Karpas-422 (cell line): ENCODE results near the gene AHDC1. TPM values are rescaled to one million over a fixed set of nuclear protein-coding genes. Genes with fewer than 3 reads are reported as not detected.
"Not testable (repeated sequence)": the region's sequence is repeated elsewhere in the genome, so short reads cannot be mapped to it uniquely, and the experiment has no call there.

Source experiments
- DNase-seq: peaks from one replicate; pipeline ENCODE4 v3.0.0-alpha.2; 2015
- H2AFZ ChIP-seq: fragments of 200-600 bp; sonication (generic); 2 replicates; pipeline ENCODE4 v1.6.1; 2014; ENCODE audit warnings: antibody characterized with exemption, low read length, mixed read lengths
- H3K27ac ChIP-seq: fragments of 200-600 bp; sonication (generic); 2 replicates; pipeline ENCODE4 v1.5.1; 2014; ENCODE audit warnings: mild to moderate bottlenecking, low read length, moderate library complexity
- H3K27me3 ChIP-seq: fragments of 200-600 bp; sonication (generic); 2 replicates; pipeline ENCODE4 v1.6.1; 2014; ENCODE audit warnings: low read length, mixed read lengths
- H3K36me3 ChIP-seq: fragments of 200-600 bp; sonication (generic); 2 replicates; pipeline ENCODE4 v1.6.1; 2014; ENCODE audit warnings: low read length, mixed read lengths; ENCODE audit not compliant: insufficient read depth
- H3K4me1 ChIP-seq: fragments of 200-600 bp; sonication (generic); 2 replicates; pipeline ENCODE4 v1.6.1; 2014; ENCODE audit warnings: mild to moderate bottlenecking, low read length, mixed read lengths
- H3K4me2 ChIP-seq: fragments of 200-600 bp; sonication (generic); 2 replicates; pipeline ENCODE4 v1.6.1; 2014; ENCODE audit warnings: low read length, low read depth, mild to moderate bottlenecking; ENCODE audit not compliant: poor library complexity, severe bottlenecking
- H3K4me3 ChIP-seq: fragments of 200-600 bp; sonication (generic); 2 replicates; pipeline ENCODE4 v1.5.1; 2014; ENCODE audit warnings: mild to moderate bottlenecking, antibody characterized with exemption, low read length, mixed read lengths
- H3K79me2 ChIP-seq: fragments of 200-600 bp; sonication (generic); 2 replicates; pipeline ENCODE4 v1.6.1; 2014; ENCODE audit warnings: mild to moderate bottlenecking, low read length, mixed read lengths
- H3K9ac ChIP-seq: fragments of 200-600 bp; sonication (generic); 2 replicates; pipeline ENCODE4 v1.6.0; 2014; ENCODE audit warnings: low read length
- H3K9me2 ChIP-seq: fragments of 200-600 bp; sonication (generic), shearing (Covaris generic); replicated peaks from 2 replicates; pipeline ENCODE4 v1.6.0; 2014; ENCODE audit warnings: mild to moderate bottlenecking, low read length, moderate library complexity; ENCODE audit not compliant: insufficient read depth
- H3K9me3 ChIP-seq: fragments of 300-700, 200-600 bp; sonication (generic); 2 replicates; pipeline ENCODE4 v1.6.1; 2014; ENCODE audit warnings: low read length, mixed read lengths
- H4K20me1 ChIP-seq: fragments of 200-600 bp; sonication (generic); 2 replicates; pipeline ENCODE4 v1.6.1; 2014; ENCODE audit warnings: mild to moderate bottlenecking, antibody characterized with exemption, low read length, low read depth; ENCODE audit not compliant: insufficient read depth
- total RNA-seq: library from RNA; depleted of rRNA; stranded (reverse); fragments of >200 nt; shearing (Covaris generic); gene quantifications from 2 replicates; pipeline ENCODE4 v1.2.3, GENCODE V29; 2014; ENCODE audit warnings: low replicate concordance

Gene AHDC1
- total RNA-seq, 1 experiment from 2014 or later, result 2.2 TPM

GRCh38 chr1:27504588-27505419, 99.1 kb downstream of the AHDC1 start:
- no peak for DNase-seq
- no peaks in the 10 kb centered on the region for H3K79me2 ChIP-seq
- H3K27ac ChIP-seq, result no peak overlapping the region
- no peaks in the 10 kb centered on the region for H3K27me3 ChIP-seq
- H3K4me1 ChIP-seq, result no peaks in the 10 kb centered on the region
- H3K4me2 ChIP-seq, result no peak overlapping the region
- no peak overlapping the region for H3K4me3 ChIP-seq
- H3K9me3 ChIP-seq, result no peaks in the 10 kb centered on the region
- H3K9ac ChIP-seq, result no peak overlapping the region
- no peak overlapping the region for H2AFZ ChIP-seq
- no peaks in the 10 kb centered on the region for H3K9me2 ChIP-seq
- H3K36me3 ChIP-seq, result no peaks in the 10 kb centered on the region
- no peaks in the 10 kb centered on the region for H4K20me1 ChIP-seq

DNA sequence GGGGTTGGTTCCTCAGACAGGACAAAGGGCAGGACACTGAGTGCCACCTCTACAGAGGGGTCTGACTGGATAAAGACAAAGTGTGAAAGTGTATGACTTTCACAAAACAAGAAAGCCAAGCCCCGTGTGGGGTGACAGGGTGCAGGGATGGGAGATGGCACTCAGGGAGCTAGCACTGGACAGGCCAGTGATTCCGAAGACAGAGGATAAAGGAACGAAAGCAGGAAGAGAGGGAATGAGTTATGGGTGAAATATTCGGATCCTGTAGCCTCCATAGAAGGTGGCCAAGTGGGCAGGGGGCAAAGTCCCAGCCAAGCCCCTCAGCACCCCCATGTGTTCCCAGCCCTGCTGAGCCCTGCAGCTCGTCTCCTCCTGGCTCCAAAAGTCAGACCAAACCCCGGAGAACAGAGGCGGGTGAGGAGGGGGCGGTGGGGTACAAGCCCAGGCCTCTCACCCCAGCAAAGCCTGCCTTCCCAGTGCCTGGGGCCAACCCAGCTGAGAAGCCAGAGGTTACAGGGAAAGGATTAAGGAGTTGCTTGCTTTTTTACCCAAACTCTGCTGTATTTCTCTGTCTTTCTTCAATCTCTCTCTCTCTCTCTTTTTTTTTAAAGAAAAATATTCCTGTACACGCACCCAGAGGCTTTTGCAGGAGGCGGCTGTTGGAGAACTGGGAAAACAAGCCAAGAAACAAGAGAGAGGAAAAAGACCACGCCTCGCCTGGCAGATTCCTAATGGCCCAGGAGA, 99.9 kb downstream of the AHDC1 start:
- H3K27me3 ChIP-seq, result no peaks in the 10 kb centered on the region
- H3K4me3 ChIP-seq, result no peak overlapping the region
- DNase-seq, result no peak
- H3K4me1 ChIP-seq, result no peaks in the 10 kb centered on the region
- H3K36me3 ChIP-seq, result no peaks in the 10 kb centered on the region
- H3K27ac ChIP-seq, result no peak overlapping the region
- no peak overlapping the region for H3K9ac ChIP-seq
- H3K9me2 ChIP-seq, result no peaks in the 10 kb centered on the region
- H3K4me2 ChIP-seq, result no peak overlapping the region
- no peaks in the 10 kb centered on the region for H3K79me2 ChIP-seq
- H4K20me1 ChIP-seq, result no peaks in the 10 kb centered on the region
- no peak overlapping the region for H2AFZ ChIP-seq
- H3K9me3 ChIP-seq, result no peaks in the 10 kb centered on the region

- Histone ChIP-seq H3K9ac (no peak overlapping the region), H3K4me3 (no peak overlapping the region), H2AFZ (no peak overlapping the region), H3K79me2 (no peaks in the 10 kb centered on the region), H3K9me2 (no peaks in the 10 kb centered on the region), H3K27me3 (no peaks in the 10 kb centered on the region), H3K36me3 (no peaks in the 10 kb centered on the region), H3K4me1 (no peaks in the 10 kb centered on the region), H3K27ac (no peak overlapping the region), H4K20me1 (no peaks in the 10 kb centered on the region), H3K9me3 (no peaks in the 10 kb centered on the region), H3K4me2 (no peak overlapping the region)
- DNase-seq, result no peak
These were observed 100.9 kb downstream of the AHDC1 start for GRCh38 chr1:27503033-27503432.

DNA sequence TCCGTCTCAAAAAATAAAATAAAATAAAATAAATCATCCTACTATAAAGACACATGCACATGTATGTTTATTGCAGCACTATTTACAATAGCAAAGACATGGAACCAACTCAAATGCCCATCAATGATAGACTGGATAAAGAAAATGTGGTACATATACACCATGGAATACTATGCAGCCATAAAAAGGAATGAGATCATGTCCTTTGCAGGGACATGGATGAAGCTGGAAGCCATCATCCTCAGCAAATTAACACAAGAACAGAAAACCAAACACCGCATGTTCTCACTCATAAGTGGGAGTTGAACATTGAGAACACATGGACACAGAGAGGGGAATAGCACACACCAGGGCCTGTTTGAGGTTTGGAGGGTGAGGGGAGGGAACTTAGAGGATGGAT, 102.8 kb downstream of the AHDC1 start:
- H3K9me2 ChIP-seq, H3K36me3 ChIP-seq, H3K4me3 ChIP-seq, H4K20me1 ChIP-seq, H3K9me3 ChIP-seq, DNase-seq, H3K79me2 ChIP-seq, H3K27ac ChIP-seq, H3K4me2 ChIP-seq, H3K4me1 ChIP-seq, H2AFZ ChIP-seq, H3K9ac ChIP-seq, H3K27me3 ChIP-seq: not testable (repeated sequence)

- H2AFZ ChIP-seq, result no peak overlapping the region
- H3K9ac ChIP-seq, result no peak overlapping the region
- H3K27ac ChIP-seq, result no peak overlapping the region
- H3K4me2 ChIP-seq, result no peak overlapping the region
- H3K4me3 ChIP-seq, result no peak overlapping the region
- no peaks in the 10 kb centered on the region for H3K79me2 ChIP-seq
- H3K36me3 ChIP-seq, result no peaks in the 10 kb centered on the region
- H3K27me3 ChIP-seq, result no peaks in the 10 kb centered on the region
- no peaks in the 10 kb centered on the region for H4K20me1 ChIP-seq
- no peaks in the 10 kb centered on the region for H3K9me3 ChIP-seq
- peaks cover 6% of the 10 kb centered on the region for H3K4me1 ChIP-seq
- no peak for DNase-seq
- no peaks in the 10 kb centered on the region for H3K9me2 ChIP-seq
These were observed 104.8 kb downstream of the AHDC1 start for GRCh38 chr1:27499142-27499541.

DNA sequence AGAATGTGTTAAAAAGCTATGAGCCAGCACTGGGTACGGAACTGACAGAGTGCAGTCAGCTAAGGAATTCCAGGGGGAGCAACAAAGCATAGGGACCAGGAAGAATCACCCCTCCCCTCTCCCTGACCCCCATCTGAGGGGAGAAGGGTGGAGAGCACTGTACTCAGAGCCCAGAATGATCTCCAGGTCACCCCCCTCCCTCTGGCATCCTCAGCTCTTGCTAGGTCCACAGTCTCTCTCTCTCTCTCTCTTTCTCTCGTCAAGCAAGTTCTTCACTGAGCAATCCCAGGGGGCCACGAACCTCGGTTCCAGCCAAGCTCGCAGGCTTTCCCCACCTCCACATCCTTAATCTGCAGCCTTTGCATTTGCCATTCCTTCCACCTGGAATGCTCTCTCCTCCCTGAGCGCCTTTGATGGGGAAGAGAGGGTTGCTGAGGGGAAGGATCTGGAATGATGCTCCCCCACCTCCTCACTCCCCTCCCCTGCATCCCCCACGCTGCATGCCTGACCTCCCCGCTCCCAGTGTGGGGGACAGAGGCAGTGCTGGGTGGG, 107.3 kb downstream of the AHDC1 start:
- Histone ChIP-seq H3K4me1 (peaks cover 6% of the 10 kb centered on the region), H4K20me1 (no peaks in the 10 kb centered on the region), H3K27me3 (no peaks in the 10 kb centered on the region), H3K9ac (no peak overlapping the region), H3K4me2 (peak overlapping the region; percentile 42), H3K27ac (no peak overlapping the region), H3K79me2 (no peaks in the 10 kb centered on the region), H2AFZ (no peak overlapping the region), H3K9me3 (no peaks in the 10 kb centered on the region), H3K9me2 (no peaks in the 10 kb centered on the region), H3K4me3 (no peak overlapping the region; the same call in 1 of the 2 replicates), H3K36me3 (no peaks in the 10 kb centered on the region)
- DNase-seq, result no peak

DNA sequence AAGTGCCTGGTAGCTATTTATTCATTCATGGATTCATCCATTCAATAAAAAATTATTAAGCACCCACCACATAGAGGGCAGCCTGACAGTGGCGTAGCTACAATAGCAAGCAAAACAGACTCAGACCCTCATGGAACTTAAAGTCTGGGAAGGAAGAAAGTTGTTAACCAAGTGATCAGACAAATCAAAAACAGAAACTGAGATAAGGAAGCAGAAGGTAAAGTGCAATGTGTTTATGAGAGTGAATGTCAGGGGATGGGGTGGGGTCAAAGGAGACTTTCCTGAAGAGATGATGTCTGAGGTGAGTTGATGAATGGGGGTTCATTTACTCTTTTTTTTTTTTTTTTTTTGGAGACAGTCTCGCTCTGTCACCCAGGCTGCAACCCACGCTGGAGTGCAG, 111.1 kb downstream of the AHDC1 start:
- H3K4me1 ChIP-seq, result peaks cover 21% of the 10 kb centered on the region
- no peaks in the 10 kb centered on the region for H3K9me2 ChIP-seq
- no peak overlapping the region for H3K4me3 ChIP-seq
- peaks cover 8% of the 10 kb centered on the region; the same call in 1 of the 2 replicates for H4K20me1 ChIP-seq
- H3K9ac ChIP-seq, result no peak overlapping the region
- H3K4me2 ChIP-seq, result no peak overlapping the region
- no peaks in the 10 kb centered on the region for H3K36me3 ChIP-seq
- no peak overlapping the region for H3K27ac ChIP-seq
- no peak for DNase-seq
- no peak overlapping the region for H2AFZ ChIP-seq
- H3K9me3 ChIP-seq, result no peaks in the 10 kb centered on the region
- H3K79me2 ChIP-seq, result peaks cover 21% of the 10 kb centered on the region
- no peaks in the 10 kb centered on the region for H3K27me3 ChIP-seq
